ENCODE measurements around the gene PALLD. TPM values are rescaled to one million over a fixed set of nuclear protein-coding genes. Genes with fewer than 3 reads are reported as not detected.
A peak's percentile ranks its signal among the peaks of the same experiment; 100 is the strongest.

PALLD gene
- total and polyA plus RNA-seq, 2 of the 13 experiments (the other 11 are each of a cell fraction or from before 2014, with no cell fraction given) = 0.50 to 1.5 TPM

- TF ChIP-seq ARID5B (CRISPR knock-in tag; IDR thresholded peaks at IDR 0.05) (peak; percentile 70), WIZ (CRISPR knock-in tag; IDR thresholded peaks at IDR 0.05) (no peak), TEAD3 (CRISPR knock-in tag; optimal IDR thresholded peaks at IDR 0.05; ENCODE audit: borderline replicate concordance) (peak; percentile 18), ZFP36 (IDR thresholded peaks at IDR 0.05; ENCODE audit: borderline replicate concordance, low read depth, low read length, partially characterized antibody) (no peak), NFIC (IDR thresholded peaks at IDR 0.05; ENCODE audit: low read length) (no peak), E2F1 (CRISPR knock-in tag; IDR thresholded peaks at IDR 0.05) (no peak), SOX6 (IDR thresholded peaks at IDR 0.05) (no peak), SOX6 (CRISPR knock-in tag; IDR thresholded peaks at IDR 0.05) (peak; percentile 82), MIER3 (CRISPR knock-in tag; IDR thresholded peaks at IDR 0.05; ENCODE audit: borderline replicate concordance) (no peak), TMF1 (CRISPR knock-in tag; IDR thresholded peaks at IDR 0.05; ENCODE audit: low read depth) (no peak)
Observed at GRCh38 chr4:168826620-168827019, 329.8 kb downstream of the PALLD start (continued).
